ENCODE results near the gene NECTIN3.

The NECTIN3 gene

GRCh38 chr3:111081008-111081545, 9.5 kb downstream of the NECTIN3 start:
- no peak for DNase-seq (ENCODE audit: low spot score)

GRCh38 chr3:111084911-111085310, 13.3 kb downstream of the NECTIN3 start:
- no peak for DNase-seq (ENCODE audit: low spot score)

GRCh38 chr3:111087924-111088469, 16.4 kb downstream of the NECTIN3 start:
- no peak for DNase-seq (ENCODE audit: low spot score)

GRCh38 chr3:111096487-111097209, 25.0 kb downstream of the NECTIN3 start:
- DNase-seq (ENCODE audit: low spot score), result no peak

- no peak for DNase-seq (ENCODE audit: low spot score)
These were observed 32.2 kb downstream of the NECTIN3 start for GRCh38 chr3:111103807-111104206.

- DNase-seq (ENCODE audit: low spot score), result no peak
These were observed 35.5 kb downstream of the NECTIN3 start for GRCh38 chr3:111106993-111107661.

- no peak for DNase-seq (ENCODE audit: low spot score)
These were observed 36.0 kb downstream of the NECTIN3 start for GRCh38 chr3:111107662-111108035.

GRCh38 chr3:111112913-111113312, 41.3 kb downstream of the NECTIN3 start:
- no peak for DNase-seq (ENCODE audit: low spot score)

GRCh38 chr3:111128884-111129283, 57.3 kb downstream of the NECTIN3 start:
- DNase-seq (ENCODE audit: low spot score), result no peak

- no peak for DNase-seq (ENCODE audit: low spot score)
These were observed 59.2 kb downstream of the NECTIN3 start for GRCh38 chr3:111130827-111131226.

- DNase-seq (ENCODE audit: low spot score), result no peak
These were observed 62.7 kb downstream of the NECTIN3 start for GRCh38 chr3:111134302-111134701.

GRCh38 chr3:111151438-111151837, 79.8 kb downstream of the NECTIN3 start:
- DNase-seq (ENCODE audit: low spot score), result no peak

GRCh38 chr3:111152496-111152895, 80.9 kb downstream of the NECTIN3 start:
- no peak for DNase-seq (ENCODE audit: low spot score)

GRCh38 chr3:111156517-111156916, 84.9 kb downstream of the NECTIN3 start:
- no peak for DNase-seq (ENCODE audit: low spot score)

- DNase-seq (ENCODE audit: low spot score), result no peak
These were observed 87.8 kb downstream of the NECTIN3 start for GRCh38 chr3:111159391-111159790.

- no peak for DNase-seq (ENCODE audit: low spot score)
These were observed 93.0 kb downstream of the NECTIN3 start for GRCh38 chr3:111164621-111165020.

GRCh38 chr3:111165411-111165810, 93.8 kb downstream of the NECTIN3 start:
- no peak for DNase-seq (ENCODE audit: low spot score)

GRCh38 chr3:111173328-111173900, 101.8 kb downstream of the NECTIN3 start:
- DNase-seq (ENCODE audit: low spot score), result no peak

- no peak for DNase-seq (ENCODE audit: low spot score)
These were observed 102.3 kb downstream of the NECTIN3 start for GRCh38 chr3:111173906-111174305.

GRCh38 chr3:111190518-111190917, 118.9 kb downstream of the NECTIN3 start:
- DNase-seq (ENCODE audit: low spot score), result no peak

- no peak for DNase-seq (ENCODE audit: low spot score)
These were observed 121.9 kb downstream of the NECTIN3 start for GRCh38 chr3:111193472-111193871.

- DNase-seq (ENCODE audit: low spot score), result no peak
These were observed 122.4 kb downstream of the NECTIN3 start for GRCh38 chr3:111194048-111194447.
